Natural killer cell (primary cell): ENCODE data around the gene CLEC16A. TPM values are rescaled to one million over a fixed set of nuclear protein-coding genes. Genes with fewer than 3 reads are reported as not detected.
A peak's percentile ranks its signal among the peaks of the same experiment; 100 is the strongest.

Source experiments
- ATAC-seq, 3 donors: fragments of 150-1000 bp in 2 of 3; fragments of 200-7000 bp in 1 of 3; cut with Tn5 transposase; 1 replicate in 1 of 3; 2 replicates in 2 of 3; pipeline ENCODE4 v1.10.0; 2021; ENCODE audit warnings: mild to moderate bottlenecking in 2 of 3, moderate library complexity in 2 of 3
- DNase-seq, 2 donors: peaks; one replicate each; pipeline versions ENCODE4 v3.0.0 to v3.0.0-alpha.2; 2013 to 2021; ENCODE audit warnings: mixed read lengths in 1 of 2
- H3K27ac ChIP-seq: one replicate; pipeline ENCODE4 v1.5.1; 2013; ENCODE audit warnings: mild to moderate bottlenecking, low read length
- H3K27me3 ChIP-seq: one replicate; pipeline ENCODE4 v1.6.1; 2013; ENCODE audit warnings: low read length; ENCODE audit not compliant: control insufficient read depth, insufficient read depth
- H3K36me3 ChIP-seq: one replicate; pipeline ENCODE4 v1.6.1; 2013; ENCODE audit warnings: low read length; ENCODE audit not compliant: control insufficient read depth, insufficient read depth
- H3K4me1 ChIP-seq: one replicate; pipeline ENCODE4 v1.6.1; 2013; ENCODE audit warnings: low read length; ENCODE audit not compliant: control insufficient read depth, insufficient read depth
- H3K4me3 ChIP-seq: one replicate; pipeline ENCODE4 v1.5.1; 2013; ENCODE audit warnings: low read length
- H3K9me3 ChIP-seq: one replicate; pipeline ENCODE4 v1.6.1; 2013; ENCODE audit warnings: low read length; ENCODE audit not compliant: control insufficient read depth, insufficient read depth
- H3K27ac Mint-ChIP-seq, 2 donors: one replicate each; pipeline ENCODE4 v1.8.0; 2022; ENCODE audit warnings: mild to moderate bottlenecking in 2 of 2, mixed read lengths in 2 of 2, moderate library complexity in 1 of 2
- H3K27me3 Mint-ChIP-seq, 2 donors: one replicate each; pipeline ENCODE4 v1.8.0; 2022; ENCODE audit warnings: low read depth in 2 of 2, mixed read lengths in 2 of 2
- H3K36me3 Mint-ChIP-seq: one replicate; pipeline ENCODE4 v1.8.0; 2022; ENCODE audit warnings: mixed read lengths
- H3K4me1 Mint-ChIP-seq, 2 donors: one replicate each; pipeline ENCODE4 v1.8.0; 2022; ENCODE audit warnings: mixed read lengths in 2 of 2
- H3K4me3 Mint-ChIP-seq: one replicate; pipeline ENCODE4 v1.8.0; 2022; ENCODE audit warnings: mild to moderate bottlenecking, moderate library complexity, mixed read lengths
- H3K9me3 Mint-ChIP-seq, 2 donors: one replicate each; pipeline ENCODE4 v1.8.0; 2022; ENCODE audit warnings: mixed read lengths in 2 of 2
- CTCF ChIP-seq: fragments of 200-600 bp; IDR thresholded peaks from one replicate; pipeline ENCODE4 v1.8.0; 2022; ENCODE audit warnings: antibody characterized with exemption
- WGBS: methylation state at CpG from one replicate; pipeline ENCODE4 v1.1.7; 2013; ENCODE audit warnings: missing lambda C conversion rate; ENCODE audit not compliant: insufficient coverage; 5-methylcytosine and 5-hydroxymethylcytosine counted together
- intact Hi-C: fragments of 100-400 bp; cut with micrococcal nuclease; formaldehyde crosslinking; loops from one replicate; pipeline ENCODE4 v1.14.2; 2022
- total RNA-seq, 4 donors: library from RNA; stranded (reverse); fragments of 120-200 nt in 1 of 4; gene quantifications; one replicate each; pipeline versions ENCODE4 v1.2.3 to v1.2.4, GENCODE V29; 2013 to 2022

Gene CLEC16A
- total RNA-seq, 3 donors from 2014 or later (not counting 1 experiment from before 2014, with no cell fraction given), result 35.9 to 50.5 (median 37.4) TPM

- Histone ChIP-seq H3K4me3 (no peak overlapping the region), H3K4me1 (peaks cover 49% of the 10 kb centered on the region), H3K27me3 (no peaks in the 10 kb centered on the region), H3K27ac (no peak overlapping the region), H3K36me3 (peaks cover 7% of the 10 kb centered on the region), H3K9me3 (no peaks in the 10 kb centered on the region)
- TF ChIP-seq CTCF, result no peak
- 90% methylated on average over 8 of the region's 8 CpGs for WGBS
- peaks cover 33 to 39% of the 10 kb centered on the region in 2 donors for H3K4me1 Mint-ChIP-seq
- H3K36me3 Mint-ChIP-seq, result no peaks in the 10 kb centered on the region
- ATAC-seq (no peak), DNase-seq (no peak)
- intact Hi-C loops, result no loop called here
- H3K9me3 Mint-ChIP-seq, result no peaks in the 10 kb centered on the region
- no peak overlapping the region for H3K4me3 Mint-ChIP-seq
- H3K27me3 Mint-ChIP-seq, result no peaks in the 10 kb centered on the region
- H3K27ac Mint-ChIP-seq, result no peak overlapping the region
Observed at GRCh38 chr16:11138769-11139325, 194.5 kb downstream of the CLEC16A start.

GRCh38 chr16:11139326-11140097, 195.1 kb downstream of the CLEC16A start:
- WGBS, result 73% methylated on average over 5 of the region's 5 CpGs
- intact Hi-C loops, result no loop called here
- H3K36me3 Mint-ChIP-seq, result no peaks in the 10 kb centered on the region
- Histone ChIP-seq H3K27ac (no peak overlapping the region), H3K9me3 (no peaks in the 10 kb centered on the region), H3K4me1 (peaks cover 51% of the 10 kb centered on the region), H3K36me3 (peaks cover 7% of the 10 kb centered on the region), H3K4me3 (no peak overlapping the region), H3K27me3 (no peaks in the 10 kb centered on the region)
- no peak overlapping the region for H3K4me3 Mint-ChIP-seq
- ATAC-seq (no peak), DNase-seq (no peak)
- H3K27ac Mint-ChIP-seq, result no peak overlapping the region
- peaks cover 37 to 41% of the 10 kb centered on the region in 2 donors for H3K4me1 Mint-ChIP-seq
- no peaks in the 10 kb centered on the region for H3K27me3 Mint-ChIP-seq
- TF ChIP-seq CTCF, result no peak
- no peaks in the 10 kb centered on the region for H3K9me3 Mint-ChIP-seq

- no peak overlapping the region for H3K4me3 Mint-ChIP-seq
- ATAC-seq, result no peak
- intact Hi-C loops, result no loop called here
Observed at GRCh38 chr16:11140098-11140375, 195.7 kb downstream of the CLEC16A start.

More at GRCh38 chr16:11140098-11140375, 195.7 kb downstream of the CLEC16A start:
- H3K27ac Mint-ChIP-seq, result no peak overlapping the region
- H3K27me3 Mint-ChIP-seq, result no peaks in the 10 kb centered on the region
- Histone ChIP-seq H3K27me3 (no peaks in the 10 kb centered on the region), H3K9me3 (no peaks in the 10 kb centered on the region), H3K4me1 (peaks cover 51% of the 10 kb centered on the region), H3K27ac (no peak overlapping the region), H3K4me3 (no peak overlapping the region), H3K36me3 (peaks cover 7% of the 10 kb centered on the region)
- no peaks in the 10 kb centered on the region for H3K36me3 Mint-ChIP-seq
- H3K4me1 Mint-ChIP-seq, result peaks cover 37 to 41% of the 10 kb centered on the region in 2 donors
- 52% methylated on average over 8 of the region's 8 CpGs for WGBS
- DNase-seq, result peak in 1 of 2 donors; percentile 53
- TF ChIP-seq CTCF, result no peak
- no peaks in the 10 kb centered on the region for H3K9me3 Mint-ChIP-seq
